ENCODE results near the gene AGBL4.

Gene AGBL4

GRCh38 chr1:48939828-48940227 lies 1083.9 kb downstream of the AGBL4 start:
- DNase-seq = no peak

- no peak for DNase-seq
Observed at GRCh38 chr1:48939042-48939441, 1084.7 kb downstream of the AGBL4 start.

GRCh38 chr1:48937732-48938131 lies 1086.0 kb downstream of the AGBL4 start:
- no peak for DNase-seq

- no peak for DNase-seq
Observed at GRCh38 chr1:48936436-48936835, 1087.3 kb downstream of the AGBL4 start.

- DNase-seq = no peak
Observed at GRCh38 chr1:48932366-48932765, 1091.4 kb downstream of the AGBL4 start.

- no peak for DNase-seq
Observed at GRCh38 chr1:48931506-48932192, 1092.1 kb downstream of the AGBL4 start.

- no peak for DNase-seq
Observed at GRCh38 chr1:48930011-48930410, 1093.7 kb downstream of the AGBL4 start.

GRCh38 chr1:48924099-48924498 lies 1099.7 kb downstream of the AGBL4 start:
- DNase-seq = no peak

- no peak for DNase-seq
Observed at GRCh38 chr1:48923116-48923515, 1100.6 kb downstream of the AGBL4 start.

GRCh38 chr1:48920851-48921250 lies 1102.9 kb downstream of the AGBL4 start:
- DNase-seq = no peak

GRCh38 chr1:48917901-48918603 lies 1105.7 kb downstream of the AGBL4 start:
- no peak for DNase-seq

- no peak for DNase-seq
Observed at GRCh38 chr1:48917070-48917454, 1106.7 kb downstream of the AGBL4 start.

GRCh38 chr1:48916130-48917069 lies 1107.4 kb downstream of the AGBL4 start:
- no peak for DNase-seq

GRCh38 chr1:48908606-48909005 lies 1115.1 kb downstream of the AGBL4 start:
- DNase-seq = no peak

- no peak for DNase-seq
Observed at GRCh38 chr1:48906729-48907128, 1117.0 kb downstream of the AGBL4 start.

- DNase-seq = no peak
Observed at GRCh38 chr1:48906164-48906563, 1117.6 kb downstream of the AGBL4 start.

- no peak for DNase-seq
Observed at GRCh38 chr1:48903291-48903690, 1120.5 kb downstream of the AGBL4 start.

- DNase-seq = no peak
Observed at GRCh38 chr1:48898894-48899293, 1124.9 kb downstream of the AGBL4 start.

GRCh38 chr1:48889615-48890014 lies 1134.1 kb downstream of the AGBL4 start:
- no peak for DNase-seq

- no peak for DNase-seq
Observed at GRCh38 chr1:48889082-48889481, 1134.7 kb downstream of the AGBL4 start.

- no peak for DNase-seq
Observed at GRCh38 chr1:48887796-48888195, 1136.0 kb downstream of the AGBL4 start.

- no peak for DNase-seq
Observed at GRCh38 chr1:48882020-48882419, 1141.7 kb downstream of the AGBL4 start.

- DNase-seq = no peak
Observed at GRCh38 chr1:48878191-48878940, 1145.4 kb downstream of the AGBL4 start.

All from cortex of kidney (tissue), 1 donor.